ENCODE data around the gene TSC22D1.

TSC22D1 gene

DNA sequence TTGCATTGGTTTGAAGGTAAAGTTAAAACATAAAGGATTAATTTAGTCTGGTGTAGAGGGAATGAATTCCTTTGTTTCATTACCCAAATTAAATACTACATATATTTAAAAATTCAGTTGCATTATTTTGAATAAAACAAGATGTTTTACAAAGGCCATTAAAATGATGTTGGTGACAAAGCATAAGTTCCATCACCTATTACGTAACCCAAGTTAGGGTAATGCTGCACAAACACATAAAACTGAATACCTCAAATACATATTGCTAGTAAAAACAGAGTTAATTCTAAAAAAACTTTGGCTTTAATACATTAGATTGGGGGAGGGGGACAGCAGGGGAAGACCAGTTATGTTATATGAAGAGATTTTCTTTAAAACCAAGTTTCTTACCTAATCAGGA lies 122.2 kb downstream of the TSC22D1 start:
- H3K9me3 ChIP-seq (replicated peaks; ENCODE audit: insufficient read depth, low read length), result no peaks in the 10 kb centered on the region
- H3K79me2 ChIP-seq (ENCODE audit: low read length), result no peaks in the 10 kb centered on the region
- H3K4me3 ChIP-seq (ENCODE audit: low read length), result no peak overlapping the region
- H4K20me1 ChIP-seq (ENCODE audit: insufficient read depth, low read length), result no peaks in the 10 kb centered on the region
- H3K4me2 ChIP-seq (ENCODE audit: low read depth, low read length), result no peak overlapping the region
- H3K27ac ChIP-seq (ENCODE audit: low read length), result no peak overlapping the region
- TF ChIP-seq EZH2 (optimal IDR thresholded peaks at IDR 0.05; ENCODE audit: low read depth, low read length), result no peak
- TF ChIP-seq EZH2phosphoT487 (IDR thresholded peaks at IDR 0.05; ENCODE audit: low read length), result no peak
- TF ChIP-seq, protein P1, sequence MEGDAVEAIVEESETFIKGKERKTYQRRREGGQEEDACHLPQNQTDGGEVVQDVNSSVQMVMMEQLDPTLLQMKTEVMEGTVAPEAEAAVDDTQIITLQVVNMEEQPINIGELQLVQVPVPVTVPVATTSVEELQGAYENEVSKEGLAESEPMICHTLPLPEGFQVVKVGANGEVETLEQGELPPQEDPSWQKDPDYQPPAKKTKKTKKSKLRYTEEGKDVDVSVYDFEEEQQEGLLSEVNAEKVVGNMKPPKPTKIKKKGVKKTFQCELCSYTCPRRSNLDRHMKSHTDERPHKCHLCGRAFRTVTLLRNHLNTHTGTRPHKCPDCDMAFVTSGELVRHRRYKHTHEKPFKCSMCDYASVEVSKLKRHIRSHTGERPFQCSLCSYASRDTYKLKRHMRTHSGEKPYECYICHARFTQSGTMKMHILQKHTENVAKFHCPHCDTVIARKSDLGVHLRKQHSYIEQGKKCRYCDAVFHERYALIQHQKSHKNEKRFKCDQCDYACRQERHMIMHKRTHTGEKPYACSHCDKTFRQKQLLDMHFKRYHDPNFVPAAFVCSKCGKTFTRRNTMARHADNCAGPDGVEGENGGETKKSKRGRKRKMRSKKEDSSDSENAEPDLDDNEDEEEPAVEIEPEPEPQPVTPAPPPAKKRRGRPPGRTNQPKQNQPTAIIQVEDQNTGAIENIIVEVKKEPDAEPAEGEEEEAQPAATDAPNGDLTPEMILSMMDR (IDR thresholded peaks at IDR 0.05; ENCODE audit: low read length), result no peak
- no peaks in the 10 kb centered on the region for H3K9me2 ChIP-seq (replicated peaks; ENCODE audit: insufficient read depth, low read length)
- no peaks in the 10 kb centered on the region for H3K36me3 ChIP-seq (replicated peaks; ENCODE audit: insufficient read depth, low read length)
- no peak overlapping the region for H3K9ac ChIP-seq (ENCODE audit: low read length)
- no peak overlapping the region for H2AFZ ChIP-seq (ENCODE audit: low read length)
- H3K4me1 ChIP-seq (ENCODE audit: low read length), result no peaks in the 10 kb centered on the region
- H3F3A ChIP-seq (ENCODE audit: insufficient read depth, low read length), result no peaks in the 10 kb centered on the region
- DNase-seq, result no peak
- no peaks in the 10 kb centered on the region for H3K27me3 ChIP-seq (replicated peaks; ENCODE audit: insufficient read depth, low read length)

DNA sequence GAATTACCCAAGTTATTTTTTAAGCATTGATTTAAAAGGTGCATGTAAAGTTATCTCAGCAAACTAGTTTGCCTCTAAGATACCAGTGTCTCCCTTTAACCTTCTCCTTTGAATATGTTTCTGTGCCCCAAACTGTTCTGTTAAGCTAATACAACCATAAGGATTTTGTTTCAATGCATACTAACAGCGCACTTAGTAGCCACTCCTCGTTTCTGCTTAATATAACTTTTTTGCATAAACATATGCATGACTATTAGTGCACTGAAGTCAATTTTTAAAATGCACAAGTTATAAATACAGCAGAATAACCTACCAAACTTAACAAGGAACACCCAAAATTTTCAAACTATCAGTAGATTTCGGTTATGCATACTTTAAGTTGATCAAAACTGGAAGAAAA lies 123.1 kb downstream of the TSC22D1 start:
- H3K9me2 ChIP-seq (replicated peaks; ENCODE audit: insufficient read depth, low read length), result no peaks in the 10 kb centered on the region
- no peak for DNase-seq

DNA sequence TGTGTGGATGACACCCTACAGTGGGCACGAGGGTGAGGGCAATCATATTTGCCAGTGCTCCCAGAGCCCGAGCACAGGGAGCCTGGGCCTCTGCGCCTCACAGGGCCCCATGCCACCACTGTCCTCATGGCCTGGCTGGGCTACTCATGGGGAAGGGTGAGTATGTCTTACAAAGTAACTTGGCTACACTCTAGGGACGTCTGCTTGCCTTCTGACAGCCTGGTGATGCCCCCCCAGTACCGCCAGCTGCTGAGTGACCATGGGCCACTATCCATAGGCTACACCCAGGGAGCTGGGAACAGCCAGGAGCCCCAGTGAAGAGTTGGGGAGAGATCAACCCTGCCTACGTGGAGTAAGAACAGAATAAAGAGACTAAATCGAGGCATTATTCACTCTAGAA lies 123.7 kb downstream of the TSC22D1 start:
- Histone ChIP-seq H3K9ac (ENCODE audit: low read length) (no peak overlapping the region), H3K4me1 (ENCODE audit: low read length) (no peaks in the 10 kb centered on the region), H3K9me2 (replicated peaks; ENCODE audit: insufficient read depth, low read length) (no peaks in the 10 kb centered on the region), H3K27ac (ENCODE audit: low read length) (no peak overlapping the region), H3K27me3 (replicated peaks; ENCODE audit: insufficient read depth, low read length) (no peaks in the 10 kb centered on the region), H2AFZ (ENCODE audit: low read length) (no peak overlapping the region), H3F3A (ENCODE audit: insufficient read depth, low read length) (no peaks in the 10 kb centered on the region), H4K20me1 (ENCODE audit: insufficient read depth, low read length) (no peaks in the 10 kb centered on the region), H3K9me3 (replicated peaks; ENCODE audit: insufficient read depth, low read length) (no peaks in the 10 kb centered on the region), H3K79me2 (ENCODE audit: low read length) (no peaks in the 10 kb centered on the region), H3K4me3 (ENCODE audit: low read length) (no peak overlapping the region), H3K4me2 (ENCODE audit: low read depth, low read length) (no peak overlapping the region), H3K36me3 (replicated peaks; ENCODE audit: insufficient read depth, low read length) (no peaks in the 10 kb centered on the region)
- TF ChIP-seq, protein P1 (IDR thresholded peaks at IDR 0.05; ENCODE audit: low read length), result no peak
- TF ChIP-seq EZH2 (optimal IDR thresholded peaks at IDR 0.05; ENCODE audit: low read depth, low read length), result no peak
- TF ChIP-seq EZH2phosphoT487 (IDR thresholded peaks at IDR 0.05; ENCODE audit: low read length), result no peak
- no peak for DNase-seq

More for the DNA sequence above, 123.1 kb downstream of the TSC22D1 start:
- no peaks in the 10 kb centered on the region for H3F3A ChIP-seq (ENCODE audit: insufficient read depth, low read length)
- H3K4me2 ChIP-seq (ENCODE audit: low read depth, low read length), result no peak overlapping the region
- H3K9me3 ChIP-seq (replicated peaks; ENCODE audit: insufficient read depth, low read length), result no peaks in the 10 kb centered on the region
- no peaks in the 10 kb centered on the region for H3K79me2 ChIP-seq (ENCODE audit: low read length)
- no peak overlapping the region for H2AFZ ChIP-seq (ENCODE audit: low read length)
- no peaks in the 10 kb centered on the region for H3K4me1 ChIP-seq (ENCODE audit: low read length)
- no peaks in the 10 kb centered on the region for H3K27me3 ChIP-seq (replicated peaks; ENCODE audit: insufficient read depth, low read length)
- no peak overlapping the region for H3K4me3 ChIP-seq (ENCODE audit: low read length)
- H3K36me3 ChIP-seq (replicated peaks; ENCODE audit: insufficient read depth, low read length), result no peaks in the 10 kb centered on the region
- no peak for TF ChIP-seq EZH2phosphoT487 (IDR thresholded peaks at IDR 0.05; ENCODE audit: low read length)
- TF ChIP-seq, protein P1 (IDR thresholded peaks at IDR 0.05; ENCODE audit: low read length), result no peak
- TF ChIP-seq EZH2 (optimal IDR thresholded peaks at IDR 0.05; ENCODE audit: low read depth, low read length), result no peak
- no peak overlapping the region for H3K9ac ChIP-seq (ENCODE audit: low read length)
- no peaks in the 10 kb centered on the region for H4K20me1 ChIP-seq (ENCODE audit: insufficient read depth, low read length)
- H3K27ac ChIP-seq (ENCODE audit: low read length), result no peak overlapping the region

All from MM.1S (cell line).